Mononuclear cell (primary cell): ENCODE data around the gene OCIAD2. TPM values are rescaled to one million over a fixed set of nuclear protein-coding genes. Genes with fewer than 3 reads are reported as not detected.
"Not testable (repeated sequence)": the region's sequence is repeated elsewhere in the genome, so short reads cannot be mapped to it uniquely, and the experiment has no call there.

ENCODE experiments used
- H3K27me3 ChIP-seq: 2 replicates; pipeline ENCODE4 v1.6.0; 2011; ENCODE audit warnings: low read length, control low read depth; ENCODE audit not compliant: insufficient read depth
- H3K4me1 ChIP-seq: 2 replicates; pipeline ENCODE4 v1.5.1; 2011; ENCODE audit warnings: mild to moderate bottlenecking, low read length, control low read depth; ENCODE audit not compliant: insufficient read depth
- H3K4me3 ChIP-seq: 2 replicates; pipeline ENCODE4 v1.5.1; 2011; ENCODE audit warnings: mild to moderate bottlenecking, low read length, moderate library complexity
- H3K9me3 ChIP-seq: 2 replicates; pipeline ENCODE4 v1.5.1; 2011; ENCODE audit warnings: low read depth, mild to moderate bottlenecking, control low read depth, low read length
- total RNA-seq: library from RNA; depleted of rRNA; stranded (reverse); fragments of >200 nt; gene quantifications from one replicate; pipeline ENCODE4 v1.2.3, GENCODE V29; 2012

Gene OCIAD2
- total RNA-seq, 1 donor, result 25.0 TPM

DNA sequence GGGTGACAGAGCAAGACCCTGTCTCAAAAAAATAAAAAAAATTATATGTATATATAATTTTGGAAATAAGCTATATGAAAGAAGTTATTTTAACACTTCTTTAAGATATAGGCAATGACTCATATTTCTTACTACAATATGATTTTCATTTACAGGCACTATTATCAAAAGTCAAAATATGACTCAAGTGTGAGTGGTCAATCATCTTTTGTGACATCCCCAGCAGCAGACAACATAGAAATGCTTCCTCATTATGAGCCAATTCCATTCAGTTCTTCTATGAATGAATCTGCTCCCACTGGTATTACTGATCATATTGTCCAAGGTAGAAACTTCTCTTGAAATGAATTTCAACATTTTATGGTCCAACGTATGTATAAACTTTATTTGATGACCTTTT is 54.9 kb downstream of the OCIAD2 start:
- Histone ChIP-seq H3K4me1 (no peaks in the 10 kb centered on the region), H3K4me3 (no peak overlapping the region), H3K27me3 (no peaks in the 10 kb centered on the region), H3K9me3 (no peaks in the 10 kb centered on the region)

DNA sequence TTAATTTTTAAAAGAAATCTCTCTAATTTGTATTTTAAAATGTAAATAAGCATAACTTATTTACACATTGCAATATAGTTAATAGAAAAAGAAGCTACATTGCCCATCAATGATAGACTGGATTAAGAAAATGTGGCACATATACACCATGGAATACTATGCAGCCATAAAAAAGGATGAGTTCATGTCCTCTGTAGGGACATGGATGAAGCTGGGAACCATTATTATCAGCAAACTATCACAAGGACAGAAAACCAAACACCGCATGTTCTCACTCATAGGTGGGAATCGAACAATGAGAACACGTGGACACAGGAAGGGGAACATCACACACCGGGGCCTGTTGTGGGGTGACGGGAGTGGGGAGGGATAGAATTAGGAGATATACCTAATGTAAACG is 57.8 kb downstream of the OCIAD2 start:
- H3K4me1 ChIP-seq, H3K9me3 ChIP-seq, H3K27me3 ChIP-seq, H3K4me3 ChIP-seq: not testable (repeated sequence)

DNA sequence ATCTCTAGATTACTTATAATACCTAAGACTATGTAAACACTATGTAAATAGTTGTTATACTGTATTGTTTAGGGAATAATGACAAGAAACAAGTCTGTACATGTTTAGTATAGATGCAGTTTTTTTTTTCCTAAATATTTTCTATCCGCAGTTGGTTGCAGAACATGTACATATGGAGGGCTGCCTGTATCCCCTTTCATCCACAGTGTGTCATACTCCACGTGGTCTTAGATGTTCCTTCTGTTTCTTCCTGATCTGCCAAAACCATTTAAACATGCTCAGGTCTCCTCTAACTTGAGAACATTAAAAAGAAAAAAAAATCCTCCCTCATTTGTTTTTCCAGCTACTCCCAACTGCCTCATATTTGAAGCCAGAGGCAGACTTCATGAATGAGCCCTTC is 61.7 kb downstream of the OCIAD2 start:
- H3K4me3 ChIP-seq, result no peak overlapping the region
- H3K27me3 ChIP-seq, result no peaks in the 10 kb centered on the region
- H3K9me3 ChIP-seq, result no peaks in the 10 kb centered on the region
- H3K4me1 ChIP-seq, result no peaks in the 10 kb centered on the region

DNA sequence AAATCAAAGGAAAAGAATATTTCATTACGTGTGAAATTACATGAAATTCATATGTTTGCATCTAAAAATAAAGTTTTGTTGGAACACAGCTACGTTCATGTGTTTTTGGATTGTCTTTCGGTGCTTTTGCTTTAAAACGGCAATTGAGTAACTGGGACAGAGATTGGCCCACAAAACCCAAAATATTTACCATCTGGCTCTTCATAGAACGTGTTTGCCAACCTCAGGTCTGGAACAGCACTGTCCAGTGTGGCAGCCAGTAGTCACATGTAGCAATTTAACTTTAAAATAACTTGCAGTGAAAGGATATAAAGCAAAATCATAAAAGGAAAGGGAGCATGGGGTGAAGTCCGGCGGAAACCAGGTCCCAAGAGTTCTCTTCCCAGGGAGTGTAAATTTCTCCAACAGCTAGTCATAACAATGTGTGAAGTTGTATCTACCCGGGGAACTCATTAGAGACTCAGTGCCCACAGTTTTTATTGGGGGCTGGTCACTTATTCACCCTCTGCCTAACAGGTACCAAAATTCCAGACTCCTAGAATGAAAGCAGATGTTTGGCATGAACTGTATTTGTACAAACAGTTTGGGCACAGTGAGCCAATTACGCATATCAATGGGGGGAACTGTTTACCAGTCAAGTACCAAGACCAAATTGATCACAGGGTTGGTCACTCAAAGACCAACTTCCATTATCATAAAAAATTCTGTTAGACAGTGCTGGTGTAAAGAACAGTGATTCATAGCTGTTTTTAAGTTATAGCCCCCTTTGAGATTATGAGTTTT is 65.3 kb downstream of the OCIAD2 start:
- Histone ChIP-seq H3K4me3 (no peak overlapping the region), H3K9me3 (no peaks in the 10 kb centered on the region), H3K27me3 (no peaks in the 10 kb centered on the region), H3K4me1 (no peaks in the 10 kb centered on the region)

DNA sequence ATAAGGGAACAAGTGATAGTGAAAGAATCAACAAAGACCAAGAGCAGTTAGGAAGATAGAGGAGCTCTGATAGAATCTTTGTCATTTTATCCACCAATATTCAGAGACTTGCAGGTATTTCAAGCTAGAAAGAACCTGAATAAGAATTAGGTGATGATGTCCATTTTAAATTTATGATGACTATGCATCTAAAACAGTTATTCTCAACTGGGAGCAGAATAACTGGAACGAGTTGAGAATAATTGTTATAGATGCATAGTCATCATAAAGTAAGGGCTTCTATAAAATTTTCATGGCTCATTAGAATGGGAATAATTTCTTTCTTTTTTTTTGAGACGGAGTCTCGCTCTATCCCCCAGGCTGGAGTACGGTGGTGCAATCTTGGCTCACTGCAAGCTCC is 69.9 kb downstream of the OCIAD2 start:
- Histone ChIP-seq H3K27me3 (no peaks in the 10 kb centered on the region), H3K4me1 (peaks cover 12% of the 10 kb centered on the region), H3K4me3 (no peak overlapping the region), H3K9me3 (no peaks in the 10 kb centered on the region)

Other genes starting within 250 kb of the OCIAD2 start
- gene FRYL, start 126.5 kb downstream of the OCIAD2 start, total RNA-seq, result 97.3 TPM
- gene OCIAD1, start 75.7 kb downstream of the OCIAD2 start, total RNA-seq, result 96.6 TPM
- not detected for gene CWH43, start 79.5 kb upstream of the OCIAD2 start, total RNA-seq